ENCODE measurements around the gene RAVER1. TPM values are rescaled to one million over a fixed set of nuclear protein-coding genes. Genes with fewer than 3 reads are reported as not detected.
A peak's percentile ranks its signal among the peaks of the same experiment; 100 is the strongest.
"Not testable (repeated sequence)": the region's sequence is repeated elsewhere in the genome, so short reads cannot be mapped to it uniquely, and the experiment has no call there.

RAVER1 gene, protein sequence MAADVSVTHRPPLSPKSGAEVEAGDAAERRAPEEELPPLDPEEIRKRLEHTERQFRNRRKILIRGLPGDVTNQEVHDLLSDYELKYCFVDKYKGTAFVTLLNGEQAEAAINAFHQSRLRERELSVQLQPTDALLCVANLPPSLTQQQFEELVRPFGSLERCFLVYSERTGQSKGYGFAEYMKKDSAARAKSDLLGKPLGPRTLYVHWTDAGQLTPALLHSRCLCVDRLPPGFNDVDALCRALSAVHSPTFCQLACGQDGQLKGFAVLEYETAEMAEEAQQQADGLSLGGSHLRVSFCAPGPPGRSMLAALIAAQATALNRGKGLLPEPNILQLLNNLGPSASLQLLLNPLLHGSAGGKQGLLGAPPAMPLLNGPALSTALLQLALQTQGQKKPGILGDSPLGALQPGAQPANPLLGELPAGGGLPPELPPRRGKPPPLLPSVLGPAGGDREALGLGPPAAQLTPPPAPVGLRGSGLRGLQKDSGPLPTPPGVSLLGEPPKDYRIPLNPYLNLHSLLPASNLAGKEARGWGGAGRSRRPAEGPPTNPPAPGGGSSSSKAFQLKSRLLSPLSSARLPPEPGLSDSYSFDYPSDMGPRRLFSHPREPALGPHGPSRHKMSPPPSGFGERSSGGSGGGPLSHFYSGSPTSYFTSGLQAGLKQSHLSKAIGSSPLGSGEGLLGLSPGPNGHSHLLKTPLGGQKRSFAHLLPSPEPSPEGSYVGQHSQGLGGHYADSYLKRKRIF
- total RNA-seq = 10 to 100 TPM; 69.3 to 75.6 TPM

DNA sequence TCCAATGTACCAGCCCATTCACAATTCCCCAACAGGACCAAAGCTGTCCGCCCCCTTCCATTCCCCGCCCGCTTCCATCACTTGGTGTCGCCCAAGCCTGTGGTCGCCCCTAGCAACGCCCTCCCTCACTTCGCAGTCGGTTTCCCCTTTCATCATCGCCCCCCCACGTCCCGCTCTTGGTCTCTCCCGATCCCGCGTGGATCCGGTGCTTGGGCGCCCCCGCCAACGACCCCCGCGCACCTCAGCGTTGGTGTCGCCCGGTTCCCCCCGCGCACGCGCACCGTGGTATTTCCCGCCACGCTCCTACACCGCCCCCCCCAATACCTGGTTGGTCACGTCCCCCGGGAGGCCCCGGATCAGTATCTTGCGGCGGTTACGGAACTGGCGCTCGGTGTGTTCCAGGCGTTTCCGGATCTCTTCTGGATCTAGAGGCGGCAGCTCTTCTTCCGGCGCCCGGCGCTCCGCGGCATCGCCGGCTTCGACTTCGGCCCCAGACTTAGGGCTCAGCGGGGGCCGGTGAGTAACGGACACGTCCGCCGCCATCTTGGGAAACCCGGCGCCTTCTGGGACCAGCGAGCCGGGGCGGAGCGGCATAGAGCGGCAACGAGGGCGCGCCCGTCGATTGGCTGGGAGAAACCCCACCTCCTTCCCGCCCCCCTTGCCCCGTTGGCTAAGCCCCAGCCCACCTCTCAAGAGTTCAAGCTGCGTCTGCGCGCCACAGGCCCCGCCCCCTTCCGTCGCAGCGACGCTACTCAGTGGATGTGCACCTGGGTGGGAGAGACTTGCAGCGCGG, at the start of gene RAVER1:
Gene RAVER1 (minus strand): TSS at position 565 of the 793 bp plus-strand sequence. CDS start 22 bp downstream, at position 543.
- POLR2A ChIA-PET = interaction anchor here (0.6 kb wide), 1 partner anchor 47 kb away, joined by 3 read pairs; no protein-coding TSS in a partner anchor
- Mint-ChIP-seq H3K27me3 (no peaks in the 10 kb centered on the region), H3K27ac (peak within 1 kb of the TSS; percentile 94), H3K36me3 (ENCODE audit: low read depth) (peaks cover 36% of the 10 kb centered on the region), H3K4me1 (peaks cover 38% of the 10 kb centered on the region), H3K9me3 (no peaks in the 10 kb centered on the region), H3K4me3 (peak within 1 kb of the TSS; percentile 92)
- CTCF ChIA-PET = interaction anchor here (0.8 to 2.1 kb wide), 10 partner anchors 9 to 366 kb away, joined by 3 to 8 read pairs (median 3); no protein-coding TSS in a partner anchor
- DNase-seq = peak; percentile 98

DNA sequence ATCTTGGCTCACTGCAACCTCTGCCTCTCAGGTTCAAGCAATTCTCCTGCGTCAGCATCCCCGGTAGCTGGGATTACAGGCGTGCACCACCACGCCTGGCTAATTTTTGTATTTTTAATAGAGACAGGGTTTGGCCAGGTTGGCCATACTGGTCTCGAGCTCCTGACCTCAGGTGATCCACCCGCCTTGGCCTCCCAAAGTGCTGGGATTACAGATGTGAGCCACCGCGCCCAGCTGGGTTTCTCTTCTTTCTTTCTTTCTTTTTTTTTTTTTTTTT, 49.8 kb upstream of the RAVER1 start:
- H3K4me3 Mint-ChIP-seq, DNase-seq, H3K27ac Mint-ChIP-seq, H3K9me3 Mint-ChIP-seq, H3K27me3 Mint-ChIP-seq: not testable (repeated sequence)
- peaks cover 18% of the 10 kb centered on the region for H3K4me1 Mint-ChIP-seq
- ChIA-PET CTCF (interaction anchor here (0.5 to 6.8 kb wide), 5 partner anchors 8 to 112 kb away, joined by 3 to 93 read pairs (median 3); partner anchors contain the start of gene ICAM1), POLR2A (interaction anchor here (0.6 kb wide), 1 partner anchor 13 kb away, joined by 3 read pairs; no protein-coding TSS in a partner anchor)
- peaks cover 15% of the 10 kb centered on the region for H3K36me3 Mint-ChIP-seq (ENCODE audit: low read depth)

DNA sequence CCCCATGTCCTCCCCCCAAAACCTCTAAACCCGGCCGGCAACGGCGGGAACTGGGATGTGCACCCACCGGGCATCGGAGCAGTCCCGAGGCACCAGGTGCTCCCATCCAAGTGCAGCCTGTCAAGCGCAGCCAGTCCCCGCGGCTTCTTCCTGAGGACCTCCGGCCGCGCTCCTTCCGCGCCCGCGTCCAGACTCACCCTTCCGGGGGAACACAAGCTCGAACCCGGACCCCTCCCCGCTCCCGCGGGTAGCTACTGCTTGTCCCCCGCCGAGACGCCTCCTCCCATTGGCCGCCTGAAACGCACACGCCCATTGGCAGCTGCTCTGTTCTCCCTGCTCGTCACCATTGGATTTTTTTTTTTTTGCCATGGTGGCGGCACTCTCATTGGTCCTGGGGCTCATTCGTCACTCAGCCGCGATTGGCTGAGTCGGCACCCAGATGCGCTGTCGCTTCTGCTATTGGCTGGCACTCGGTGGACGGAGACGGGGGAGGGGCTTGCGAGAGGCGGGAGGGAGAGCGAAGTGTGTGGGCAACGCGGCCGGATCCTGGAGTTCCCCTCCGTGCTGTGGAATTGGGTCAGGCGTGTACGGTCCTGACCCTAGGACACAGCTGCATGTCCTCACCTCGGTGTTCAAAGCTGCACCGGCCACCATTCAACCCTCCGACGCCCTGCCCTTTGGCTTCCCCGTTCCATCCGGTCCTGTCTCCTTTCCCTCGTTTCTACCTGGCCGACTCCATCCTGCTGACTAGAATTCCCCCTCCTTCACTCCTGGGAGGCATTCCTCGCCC, 47.2 kb upstream of the RAVER1 start, which contains the start of gene TYK2:
Gene TYK2 (minus strand): TSS at position 260 of the 790 bp plus-strand sequence. CDS start 2,166 bp downstream, outside the sequence.
- Mint-ChIP-seq H3K27me3 (no peaks in the 10 kb centered on the region), H3K4me3 (peak within 1 kb of the TSS; percentile 85), H3K27ac (peak within 1 kb of the TSS; percentile 94), H3K4me1 (peaks cover 21% of the 10 kb centered on the region), H3K9me3 (no peaks in the 10 kb centered on the region), H3K36me3 (ENCODE audit: low read depth) (peaks cover 22% of the 10 kb centered on the region)
- peak; percentile 97 for DNase-seq
- ChIA-PET CTCF (interaction anchor here (0.5 to 4.3 kb wide), 14 partner anchors 8 to 193 kb away, joined by 3 to 19 read pairs (median 6); partner anchors contain the start of gene CDC37), POLR2A (interaction anchor here (0.5 to 0.9 kb wide), 7 partner anchors 48 to 468 kb away, joined by 3 to 4 read pairs (median 3); partner anchors contain the start of genes ICAM1 and MRPL4)

DNA sequence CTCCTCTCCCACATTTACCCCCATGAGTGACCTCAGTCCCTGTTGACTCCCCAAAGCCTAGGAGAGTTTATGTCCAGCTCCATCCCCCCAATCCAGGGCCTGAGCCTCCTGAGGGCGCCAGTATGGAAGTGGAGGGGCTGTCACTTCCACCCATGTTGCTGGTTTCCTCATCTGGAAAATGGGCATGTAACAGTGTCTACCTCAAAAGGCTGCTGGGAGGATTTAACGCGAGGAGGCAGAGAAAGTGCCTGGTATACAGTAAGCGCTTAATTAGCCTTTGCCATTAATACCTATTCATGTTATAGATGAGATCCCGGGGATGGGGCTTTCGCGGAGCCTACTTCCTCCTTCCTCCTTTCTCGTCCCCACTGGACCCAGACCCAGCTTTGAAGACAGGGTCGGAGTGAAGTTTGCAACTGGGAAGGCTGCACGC, 46.6 kb upstream of the RAVER1 start:
- Mint-ChIP-seq H3K9me3 (no peaks in the 10 kb centered on the region), H3K4me3 (peak overlapping the region; percentile 85), H3K27me3 (no peaks in the 10 kb centered on the region), H3K4me1 (peaks cover 23% of the 10 kb centered on the region), H3K27ac (peak overlapping the region; percentile 94), H3K36me3 (ENCODE audit: low read depth) (peaks cover 25% of the 10 kb centered on the region)
- DNase-seq = no peak
- POLR2A ChIA-PET = interaction anchor here (0.5 to 0.9 kb wide), 5 partner anchors 47 to 467 kb away, joined by 3 to 4 read pairs (median 3); partner anchors contain the start of genes ICAM1 and MRPL4
- CTCF ChIA-PET = interaction anchor here (0.5 to 4.3 kb wide), 13 partner anchors 9 to 192 kb away, joined by 3 to 19 read pairs (median 6); partner anchors contain the start of gene CDC37

DNA sequence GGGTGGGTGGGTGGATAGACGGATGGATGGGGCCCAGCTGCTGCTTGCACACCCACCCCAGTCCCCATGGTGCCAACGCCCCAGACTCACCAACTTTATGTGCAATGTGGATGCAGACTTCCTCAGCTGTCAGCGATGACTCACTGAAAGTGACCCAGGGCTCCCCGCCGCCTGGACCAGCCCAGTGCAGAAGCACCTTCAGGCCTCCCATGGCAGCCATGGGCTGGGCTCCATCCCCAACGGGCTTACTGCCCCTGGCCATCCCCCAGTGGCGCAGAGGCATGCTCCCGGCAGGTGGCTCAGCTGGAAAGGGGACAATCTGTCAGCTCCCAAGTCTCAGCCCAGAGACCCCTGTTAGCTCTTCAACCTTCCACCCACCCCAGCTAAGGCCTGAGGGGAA, 44.8 kb upstream of the RAVER1 start:
- peaks cover 30% of the 10 kb centered on the region for H3K36me3 Mint-ChIP-seq (ENCODE audit: low read depth)
- POLR2A ChIA-PET = no interaction called here
- H3K9me3 Mint-ChIP-seq = no peaks in the 10 kb centered on the region
- peaks cover 26% of the 10 kb centered on the region for H3K4me1 Mint-ChIP-seq
- H3K27me3 Mint-ChIP-seq = no peaks in the 10 kb centered on the region
- CTCF ChIA-PET = interaction anchor here (1.0 to 2.3 kb wide), 2 partner anchors 12 to 119 kb away, joined by 5 to 14 read pairs; no protein-coding TSS in a partner anchor
- no peak overlapping the region for H3K4me3 Mint-ChIP-seq
- H3K27ac Mint-ChIP-seq = no peak overlapping the region
- DNase-seq = no peak

DNA sequence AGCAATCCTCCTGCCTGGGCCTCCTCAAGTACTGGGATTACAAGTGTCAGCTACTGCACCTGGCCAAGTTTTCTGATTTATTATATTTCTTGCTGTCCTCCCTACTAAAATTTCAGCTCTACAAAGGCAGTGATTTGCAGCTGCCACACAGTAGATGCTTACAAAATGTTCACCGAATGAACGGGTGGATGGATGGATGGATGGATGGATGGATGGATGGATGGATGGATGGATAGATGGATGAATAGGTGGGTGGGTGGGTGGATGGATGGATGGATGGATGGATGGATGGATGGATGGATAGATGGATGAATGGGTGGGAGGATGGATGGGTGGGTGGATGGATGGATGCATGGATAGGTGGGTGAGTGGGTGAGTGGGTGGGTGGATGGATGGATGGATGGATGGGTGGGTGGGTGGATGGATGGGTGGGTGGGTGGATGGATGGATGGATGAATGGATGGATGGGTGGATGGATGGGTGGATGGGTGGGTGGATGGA, 43.9 kb upstream of the RAVER1 start:
- not testable (repeated sequence) for H3K4me3 Mint-ChIP-seq

DNA sequence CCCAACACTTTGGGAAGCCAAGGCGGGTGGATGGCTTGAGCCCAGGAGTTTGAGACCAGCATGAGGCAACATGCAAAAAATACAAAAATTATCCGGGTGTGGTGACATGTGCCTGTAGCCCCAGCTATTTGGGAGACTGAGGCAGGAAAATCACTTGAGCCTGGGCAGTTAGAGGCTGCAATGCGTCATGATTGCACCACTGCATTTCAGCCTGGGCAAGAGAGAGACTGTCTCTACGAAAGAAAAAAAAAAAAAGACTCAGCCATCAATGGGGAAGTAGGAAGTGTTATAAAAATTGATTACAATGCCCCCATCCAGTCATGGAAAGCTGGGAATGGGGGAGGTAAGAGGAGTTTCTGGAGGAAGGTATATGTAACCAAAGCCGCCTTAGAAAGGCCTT, 41.6 kb upstream of the RAVER1 start:
- H3K9me3 Mint-ChIP-seq = no peaks in the 10 kb centered on the region
- H3K4me1 Mint-ChIP-seq = peaks cover 16% of the 10 kb centered on the region
- ChIA-PET POLR2A (no interaction called here), CTCF (interaction anchor here (0.6 to 1.3 kb wide), 3 partner anchors 32 to 1962 kb away, joined by 3 to 4 read pairs (median 3); partner anchors contain the start of genes ICAM1 and MARCHF2)
- H3K27me3 Mint-ChIP-seq = no peaks in the 10 kb centered on the region
- H3K27ac Mint-ChIP-seq = no peak overlapping the region
- no peak for DNase-seq
- no peak overlapping the region for H3K4me3 Mint-ChIP-seq
- peaks cover 31% of the 10 kb centered on the region for H3K36me3 Mint-ChIP-seq (ENCODE audit: low read depth)

More for the DNA sequence above, 43.9 kb upstream of the RAVER1 start:
- DNase-seq, H3K27me3 Mint-ChIP-seq, POLR2A ChIA-PET, H3K9me3 Mint-ChIP-seq: not testable (repeated sequence)
- H3K27ac Mint-ChIP-seq = peak overlapping the region; percentile 36
- H3K36me3 Mint-ChIP-seq (ENCODE audit: low read depth) = peaks cover 30% of the 10 kb centered on the region
- CTCF ChIA-PET = interaction anchor here (1.5 kb wide), 1 partner anchor 109 kb away, joined by 3 read pairs; no protein-coding TSS in a partner anchor
- peaks cover 26% of the 10 kb centered on the region for H3K4me1 Mint-ChIP-seq

DNA sequence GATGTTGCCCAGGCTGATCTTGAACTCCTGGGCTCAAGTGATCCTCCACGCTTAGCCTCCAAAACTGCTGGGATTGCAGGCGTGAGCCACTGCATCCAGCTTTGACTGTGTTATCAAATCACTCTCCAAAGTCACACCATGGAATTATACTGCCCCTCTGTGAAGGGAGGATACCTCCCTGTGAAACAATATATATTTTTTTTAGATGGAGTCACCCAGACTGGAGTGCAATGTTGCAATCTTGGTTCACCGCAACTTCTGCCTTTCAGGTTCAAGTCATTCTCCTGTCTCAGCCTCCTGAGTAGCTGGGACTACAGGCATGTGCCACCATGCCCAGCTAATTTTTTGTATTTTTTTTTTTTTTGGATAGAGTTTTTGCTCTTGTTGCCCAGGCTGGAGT, 39.4 kb upstream of the RAVER1 start:
- no peak for DNase-seq
- ChIA-PET POLR2A (no interaction called here), CTCF (interaction anchor here (1.0 to 1.3 kb wide), 5 partner anchors 16 to 110 kb away, joined by 3 to 8 read pairs (median 3); no protein-coding TSS in a partner anchor)
- H3K27ac Mint-ChIP-seq = no peak overlapping the region
- H3K36me3 Mint-ChIP-seq (ENCODE audit: low read depth) = peaks cover 35% of the 10 kb centered on the region
- H3K4me3 Mint-ChIP-seq = no peak overlapping the region
- no peaks in the 10 kb centered on the region for H3K9me3 Mint-ChIP-seq
- peaks cover 8% of the 10 kb centered on the region for H3K4me1 Mint-ChIP-seq
- no peaks in the 10 kb centered on the region for H3K27me3 Mint-ChIP-seq

DNA sequence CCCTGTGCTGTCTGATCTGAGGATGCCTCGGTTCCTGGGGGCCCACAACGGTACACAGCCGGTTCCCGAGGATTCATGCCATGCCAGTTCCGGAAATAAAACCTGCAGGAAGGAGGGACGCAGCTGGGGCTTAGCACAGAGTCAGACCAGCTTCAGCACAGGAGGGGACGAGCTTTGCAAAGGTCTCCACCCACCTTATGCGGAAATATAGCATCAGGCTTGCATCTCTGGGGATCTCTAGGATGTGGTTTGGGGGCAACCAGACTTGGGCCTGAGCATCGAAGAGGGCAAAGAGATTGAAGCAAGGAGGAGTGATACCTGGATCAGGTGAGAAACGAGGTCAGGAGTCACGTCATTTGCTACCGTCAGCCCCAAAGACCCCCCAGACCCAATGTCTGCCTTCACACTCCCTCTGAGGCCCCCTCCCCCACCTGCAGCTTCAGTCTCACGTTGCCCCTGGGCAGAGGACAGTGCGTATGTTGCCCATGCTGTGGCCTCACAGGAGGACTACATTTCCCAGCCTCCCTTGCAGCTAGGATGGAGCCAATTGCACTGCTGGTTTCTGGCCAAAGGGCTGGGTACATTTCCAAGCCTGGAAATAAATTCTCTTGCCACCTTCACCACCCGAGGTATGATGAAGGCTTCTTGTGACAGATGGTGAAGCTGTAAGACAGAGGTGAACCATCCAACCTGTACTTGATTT, 34.9 kb upstream of the RAVER1 start:
- Mint-ChIP-seq H3K4me3 (no peak overlapping the region), H3K9me3 (no peaks in the 10 kb centered on the region), H3K27ac (no peak overlapping the region), H3K27me3 (no peaks in the 10 kb centered on the region), H3K36me3 (ENCODE audit: low read depth) (peaks cover 51% of the 10 kb centered on the region), H3K4me1 (no peaks in the 10 kb centered on the region)
- ChIA-PET POLR2A (interaction anchor here (0.6 kb wide), 1 partner anchor 32 kb away, joined by 6 read pairs; no protein-coding TSS in a partner anchor), CTCF (interaction anchor here (0.6 to 2.3 kb wide), 6 partner anchors 11 to 868 kb away, joined by 3 to 7 read pairs (median 3); partner anchors contain the start of gene ICAM1)
- no peak for DNase-seq

DNA sequence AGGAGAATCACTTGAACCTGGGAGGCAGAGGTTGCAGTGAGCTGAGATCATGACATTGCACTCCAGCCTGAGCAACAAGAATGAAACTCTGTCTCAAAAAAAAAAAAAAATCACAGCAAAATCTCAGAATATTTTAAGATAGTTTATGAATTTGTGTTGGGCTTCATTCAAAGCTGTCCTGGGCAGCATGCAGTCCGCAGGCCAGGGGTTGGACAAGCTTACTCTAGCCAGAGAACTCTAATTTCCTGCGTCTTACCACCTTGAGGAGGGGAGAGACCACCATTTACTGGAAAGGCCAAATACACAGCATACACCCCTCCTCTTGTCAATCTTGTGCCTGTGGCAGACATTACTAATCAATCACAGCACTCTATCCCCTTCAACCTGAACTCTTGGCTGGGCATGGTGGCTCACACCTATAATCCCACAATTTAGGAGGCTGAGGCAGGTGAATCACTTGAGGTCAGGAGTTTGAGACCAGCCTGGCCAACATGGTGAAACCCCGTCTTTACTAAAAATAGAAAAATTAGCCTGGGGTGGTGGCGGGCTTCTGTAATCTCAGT, 33.7 kb upstream of the RAVER1 start:
- H3K4me3 Mint-ChIP-seq, H3K27me3 Mint-ChIP-seq, DNase-seq, H3K9me3 Mint-ChIP-seq, H3K4me1 Mint-ChIP-seq, H3K27ac Mint-ChIP-seq: not testable (repeated sequence)
- H3K36me3 Mint-ChIP-seq (ENCODE audit: low read depth) = peaks cover 52% of the 10 kb centered on the region
- ChIA-PET CTCF (interaction anchor here (0.6 to 2.3 kb wide), 7 partner anchors 12 to 540 kb away, joined by 3 to 6 read pairs (median 3); partner anchors contain the start of gene ICAM1), POLR2A (interaction anchor here (0.6 kb wide), 1 partner anchor 9 kb away, joined by 6 read pairs; no protein-coding TSS in a partner anchor)
